HEK293 (cell line): ENCODE measurements around the gene CSTA.
A peak's percentile ranks its signal among the peaks of the same experiment; 100 is the strongest.

ENCODE experiments used
- BCL11A ChIP-seq: fragments of 450-650 bp; formaldehyde crosslinking; IDR thresholded peaks from 2 replicates; pipeline ENCODE4 v1.5.1; 2016; ENCODE audit warnings: low read depth, missing biosample characterization, missing genetic modification characterization
- EGR2 ChIP-seq: fragments of 450-650 bp; formaldehyde crosslinking; IDR thresholded peaks from 2 replicates; pipeline ENCODE4 v1.5.1; 2016; ENCODE audit warnings: low read depth, missing biosample characterization, missing genetic modification characterization
- GFI1B ChIP-seq: fragments of 450-650 bp; formaldehyde crosslinking; IDR thresholded peaks from 2 replicates; pipeline ENCODE4 v1.5.1; 2016; ENCODE audit warnings: missing biosample characterization, missing genetic modification characterization
- IKZF3 ChIP-seq: fragments of 450-650 bp; IDR thresholded peaks from 2 replicates; pipeline ENCODE4 v1.5.0; 2018; ENCODE audit warnings: missing biosample characterization, mild to moderate bottlenecking, missing genetic modification characterization, moderate library complexity
- KLF8 ChIP-seq: fragments of 450-650 bp; formaldehyde crosslinking; IDR thresholded peaks from 2 replicates; pipeline ENCODE4 v1.5.1; 2016; ENCODE audit warnings: missing biosample characterization, missing genetic modification characterization
- ZNF114 ChIP-seq: fragments of 450-650 bp; formaldehyde crosslinking; IDR thresholded peaks from 2 replicates; pipeline ENCODE4 v1.5.0; 2017; ENCODE audit warnings: missing biosample characterization, missing genetic modification characterization
- ZNF16 ChIP-seq: fragments of 450-650 bp; formaldehyde crosslinking; IDR thresholded peaks from 2 replicates; pipeline ENCODE4 v1.5.1; 2016; ENCODE audit warnings: low read depth, missing biosample characterization, missing genetic modification characterization
- ZNF184 ChIP-seq: fragments of 450-650 bp; IDR thresholded peaks from 2 replicates; pipeline ENCODE4 v1.5.1; 2018; ENCODE audit warnings: missing biosample characterization, mild to moderate bottlenecking, missing genetic modification characterization
- ZNF211 ChIP-seq: fragments of 450-650 bp; formaldehyde crosslinking; IDR thresholded peaks from 2 replicates; pipeline ENCODE4 v1.5.1; 2016; ENCODE audit warnings: low read depth, missing biosample characterization, missing genetic modification characterization
- ZNF404 ChIP-seq: fragments of 450-650 bp; formaldehyde crosslinking; IDR thresholded peaks from 2 replicates; pipeline ENCODE4 v1.5.1; 2017; ENCODE audit warnings: missing biosample characterization, missing genetic modification characterization
- ZNF549 ChIP-seq: fragments of 450-650 bp; IDR thresholded peaks from 2 replicates; pipeline ENCODE4 v1.5.1; 2018; ENCODE audit warnings: missing biosample characterization, missing genetic modification characterization, mild to moderate bottlenecking, inconsistent platforms, moderate library complexity
- ZNF664 ChIP-seq: fragments of 450-650 bp; formaldehyde crosslinking; IDR thresholded peaks from 2 replicates; pipeline ENCODE4 v1.5.1; 2016; ENCODE audit warnings: missing biosample characterization, missing genetic modification characterization
- TF ChIP-seq, protein P1 (sequence below): fragments of 450-650 bp; formaldehyde crosslinking; IDR thresholded peaks from 2 replicates; pipeline ENCODE4 v1.5.1; 2016; ENCODE audit warnings: missing biosample characterization, missing genetic modification characterization
- TF ChIP-seq, protein P2 (sequence below): fragments of 450-650 bp; formaldehyde crosslinking; IDR thresholded peaks from 2 replicates; pipeline ENCODE4 v1.5.1; 2016; ENCODE audit warnings: missing biosample characterization, missing genetic modification characterization, borderline replicate concordance
- TF ChIP-seq, protein P3 (sequence below): fragments of 450-650 bp; formaldehyde crosslinking; IDR thresholded peaks from 2 replicates; pipeline ENCODE4 v1.5.1; 2016; ENCODE audit warnings: missing biosample characterization, missing genetic modification characterization
- TF ChIP-seq, protein P4 (sequence below): fragments of 450-650 bp; formaldehyde crosslinking; IDR thresholded peaks from 2 replicates; pipeline ENCODE4 v1.5.1; 2017; ENCODE audit warnings: missing biosample characterization, missing genetic modification characterization
- TF ChIP-seq, protein P5 (sequence below): fragments of 450-650 bp; formaldehyde crosslinking; IDR thresholded peaks from 2 replicates; pipeline ENCODE4 v1.5.1; 2016; ENCODE audit warnings: missing biosample characterization, missing genetic modification characterization
- TF ChIP-seq, protein P6 (sequence below): fragments of 450-650 bp; formaldehyde crosslinking; IDR thresholded peaks from 2 replicates; pipeline ENCODE4 v1.5.1; 2016; ENCODE audit warnings: missing biosample characterization, missing genetic modification characterization

Gene CSTA

DNA sequence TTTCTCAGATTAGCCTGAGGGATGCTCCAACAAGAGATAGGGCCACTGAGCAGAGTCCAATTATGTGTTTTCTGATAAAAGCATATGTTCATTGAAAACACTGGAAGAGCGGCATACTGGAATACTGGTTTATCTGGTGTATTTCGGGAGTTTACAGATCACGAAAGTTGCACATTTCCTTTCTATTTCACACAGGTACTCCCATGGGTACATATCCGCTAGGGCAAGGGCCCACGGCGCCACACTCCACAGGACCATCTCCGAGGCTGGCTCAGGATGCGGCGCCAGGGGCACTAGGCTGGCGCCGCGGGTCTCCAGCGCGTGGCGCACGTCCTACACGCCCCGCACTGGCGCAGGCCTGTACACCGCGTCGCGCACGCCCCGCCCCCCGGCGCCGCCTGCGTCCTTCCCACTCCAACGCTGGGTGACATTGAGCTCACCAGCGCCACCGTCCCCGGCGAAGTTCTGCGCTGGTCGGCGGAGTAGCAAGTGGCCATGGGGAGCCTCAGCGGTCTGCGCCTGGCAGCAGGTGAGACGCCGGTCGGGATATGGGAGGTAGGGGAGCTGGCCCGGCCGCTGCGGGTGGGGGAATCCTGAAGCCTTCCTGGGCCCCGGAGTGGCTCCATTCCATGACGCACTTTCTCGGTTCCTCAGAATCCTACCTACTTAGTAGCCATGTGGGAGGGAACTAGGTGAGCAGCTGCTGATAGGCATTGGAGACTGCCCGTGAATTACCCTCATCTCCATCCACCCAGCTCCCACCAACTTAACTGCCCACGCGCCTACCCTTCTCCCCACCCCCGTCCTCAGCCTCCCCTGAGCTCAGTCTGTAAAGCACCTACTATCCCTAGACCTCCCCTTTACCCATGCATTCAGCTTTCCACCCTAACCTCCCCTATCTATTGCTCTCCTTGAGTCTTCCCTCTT, 59.0 kb downstream of the CSTA start, which contains the start of gene FAM162A (continued):
- TF ChIP-seq ZNF16 (tag by site-specific recombination) (no peak), GFI1B (tag by site-specific recombination) (no peak), ZNF404 (tag by site-specific recombination) (no peak), ZNF549 (tag by site-specific recombination) (no peak), ZNF664 (tag by site-specific recombination) (no peak), IKZF3 (tag by site-specific recombination) (no peak), KLF8 (tag by site-specific recombination) (no peak), ZNF211 (no peak), BCL11A (tag by site-specific recombination) (no peak), ZNF114 (tag by site-specific recombination) (no peak), ZNF184 (tag by site-specific recombination) (no peak), EGR2 (tag by site-specific recombination) (peak; percentile 77)
- TF ChIP-seq, protein P1, sequence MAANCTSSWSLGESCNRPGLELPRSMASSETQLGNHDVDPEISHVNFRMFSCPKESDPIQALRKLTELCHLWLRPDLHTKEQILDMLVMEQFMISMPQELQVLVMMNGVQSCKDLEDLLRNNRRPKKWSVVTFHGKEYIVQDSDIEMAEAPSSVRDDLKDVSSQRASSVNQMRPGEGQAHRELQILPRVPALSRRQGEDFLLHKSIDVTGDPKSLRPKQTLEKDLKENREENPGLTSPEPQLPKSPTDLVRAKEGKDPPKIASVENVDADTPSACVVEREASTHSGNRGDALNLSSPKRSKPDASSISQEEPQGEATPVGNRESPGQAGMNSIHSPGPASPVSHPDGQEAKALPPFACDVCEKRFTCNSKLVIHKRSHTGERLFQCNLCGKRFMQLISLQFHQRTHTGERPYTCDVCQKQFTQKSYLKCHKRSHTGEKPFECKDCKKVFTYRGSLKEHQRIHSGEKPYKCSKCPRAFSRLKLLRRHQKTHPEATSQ (tag by site-specific recombination): 0 out of 2 replicates have a peak, but pooled peaks have one; percentile 60
- TF ChIP-seq, protein P2, sequence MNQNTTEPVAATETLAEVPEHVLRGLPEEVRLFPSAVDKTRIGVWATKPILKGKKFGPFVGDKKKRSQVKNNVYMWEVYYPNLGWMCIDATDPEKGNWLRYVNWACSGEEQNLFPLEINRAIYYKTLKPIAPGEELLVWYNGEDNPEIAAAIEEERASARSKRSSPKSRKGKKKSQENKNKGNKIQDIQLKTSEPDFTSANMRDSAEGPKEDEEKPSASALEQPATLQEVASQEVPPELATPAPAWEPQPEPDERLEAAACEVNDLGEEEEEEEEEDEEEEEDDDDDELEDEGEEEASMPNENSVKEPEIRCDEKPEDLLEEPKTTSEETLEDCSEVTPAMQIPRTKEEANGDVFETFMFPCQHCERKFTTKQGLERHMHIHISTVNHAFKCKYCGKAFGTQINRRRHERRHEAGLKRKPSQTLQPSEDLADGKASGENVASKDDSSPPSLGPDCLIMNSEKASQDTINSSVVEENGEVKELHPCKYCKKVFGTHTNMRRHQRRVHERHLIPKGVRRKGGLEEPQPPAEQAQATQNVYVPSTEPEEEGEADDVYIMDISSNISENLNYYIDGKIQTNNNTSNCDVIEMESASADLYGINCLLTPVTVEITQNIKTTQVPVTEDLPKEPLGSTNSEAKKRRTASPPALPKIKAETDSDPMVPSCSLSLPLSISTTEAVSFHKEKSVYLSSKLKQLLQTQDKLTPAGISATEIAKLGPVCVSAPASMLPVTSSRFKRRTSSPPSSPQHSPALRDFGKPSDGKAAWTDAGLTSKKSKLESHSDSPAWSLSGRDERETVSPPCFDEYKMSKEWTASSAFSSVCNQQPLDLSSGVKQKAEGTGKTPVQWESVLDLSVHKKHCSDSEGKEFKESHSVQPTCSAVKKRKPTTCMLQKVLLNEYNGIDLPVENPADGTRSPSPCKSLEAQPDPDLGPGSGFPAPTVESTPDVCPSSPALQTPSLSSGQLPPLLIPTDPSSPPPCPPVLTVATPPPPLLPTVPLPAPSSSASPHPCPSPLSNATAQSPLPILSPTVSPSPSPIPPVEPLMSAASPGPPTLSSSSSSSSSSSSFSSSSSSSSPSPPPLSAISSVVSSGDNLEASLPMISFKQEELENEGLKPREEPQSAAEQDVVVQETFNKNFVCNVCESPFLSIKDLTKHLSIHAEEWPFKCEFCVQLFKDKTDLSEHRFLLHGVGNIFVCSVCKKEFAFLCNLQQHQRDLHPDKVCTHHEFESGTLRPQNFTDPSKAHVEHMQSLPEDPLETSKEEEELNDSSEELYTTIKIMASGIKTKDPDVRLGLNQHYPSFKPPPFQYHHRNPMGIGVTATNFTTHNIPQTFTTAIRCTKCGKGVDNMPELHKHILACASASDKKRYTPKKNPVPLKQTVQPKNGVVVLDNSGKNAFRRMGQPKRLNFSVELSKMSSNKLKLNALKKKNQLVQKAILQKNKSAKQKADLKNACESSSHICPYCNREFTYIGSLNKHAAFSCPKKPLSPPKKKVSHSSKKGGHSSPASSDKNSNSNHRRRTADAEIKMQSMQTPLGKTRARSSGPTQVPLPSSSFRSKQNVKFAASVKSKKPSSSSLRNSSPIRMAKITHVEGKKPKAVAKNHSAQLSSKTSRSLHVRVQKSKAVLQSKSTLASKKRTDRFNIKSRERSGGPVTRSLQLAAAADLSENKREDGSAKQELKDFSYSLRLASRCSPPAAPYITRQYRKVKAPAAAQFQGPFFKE (tag by site-specific recombination): no peak
- TF ChIP-seq, protein P3, sequence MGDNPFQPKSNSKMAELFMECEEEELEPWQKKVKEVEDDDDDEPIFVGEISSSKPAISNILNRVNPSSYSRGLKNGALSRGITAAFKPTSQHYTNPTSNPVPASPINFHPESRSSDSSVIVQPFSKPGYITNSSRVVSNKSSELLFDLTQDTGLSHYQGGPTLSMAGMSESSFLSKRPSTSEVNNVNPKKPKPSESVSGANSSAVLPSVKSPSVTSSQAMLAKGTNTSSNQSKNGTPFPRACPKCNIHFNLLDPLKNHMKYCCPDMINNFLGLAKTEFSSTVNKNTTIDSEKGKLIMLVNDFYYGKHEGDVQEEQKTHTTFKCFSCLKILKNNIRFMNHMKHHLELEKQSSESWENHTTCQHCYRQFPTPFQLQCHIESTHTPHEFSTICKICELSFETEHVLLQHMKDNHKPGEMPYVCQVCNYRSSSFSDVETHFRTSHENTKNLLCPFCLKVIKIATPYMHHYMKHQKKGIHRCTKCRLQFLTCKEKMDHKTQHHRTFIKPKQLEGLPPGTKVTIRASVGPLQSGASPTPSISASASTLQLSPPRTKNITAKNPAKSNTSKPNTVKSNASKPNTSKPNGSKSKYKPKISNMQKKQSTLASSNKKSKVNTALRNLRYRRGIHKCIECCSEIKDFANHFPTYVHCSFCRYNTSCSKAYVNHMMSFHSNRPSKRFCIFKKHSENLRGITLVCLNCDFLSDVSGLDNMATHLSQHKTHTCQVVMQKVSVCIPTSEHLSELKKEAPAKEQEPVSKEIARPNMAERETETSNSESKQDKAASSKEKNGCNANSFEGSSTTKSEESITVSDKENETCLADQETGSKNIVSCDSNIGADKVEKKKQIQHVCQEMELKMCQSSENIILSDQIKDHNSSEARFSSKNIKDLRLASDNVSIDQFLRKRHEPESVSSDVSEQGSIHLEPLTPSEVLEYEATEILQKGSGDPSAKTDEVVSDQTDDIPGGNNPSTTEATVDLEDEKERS (tag by site-specific recombination): no peak
- TF ChIP-seq, protein P4, sequence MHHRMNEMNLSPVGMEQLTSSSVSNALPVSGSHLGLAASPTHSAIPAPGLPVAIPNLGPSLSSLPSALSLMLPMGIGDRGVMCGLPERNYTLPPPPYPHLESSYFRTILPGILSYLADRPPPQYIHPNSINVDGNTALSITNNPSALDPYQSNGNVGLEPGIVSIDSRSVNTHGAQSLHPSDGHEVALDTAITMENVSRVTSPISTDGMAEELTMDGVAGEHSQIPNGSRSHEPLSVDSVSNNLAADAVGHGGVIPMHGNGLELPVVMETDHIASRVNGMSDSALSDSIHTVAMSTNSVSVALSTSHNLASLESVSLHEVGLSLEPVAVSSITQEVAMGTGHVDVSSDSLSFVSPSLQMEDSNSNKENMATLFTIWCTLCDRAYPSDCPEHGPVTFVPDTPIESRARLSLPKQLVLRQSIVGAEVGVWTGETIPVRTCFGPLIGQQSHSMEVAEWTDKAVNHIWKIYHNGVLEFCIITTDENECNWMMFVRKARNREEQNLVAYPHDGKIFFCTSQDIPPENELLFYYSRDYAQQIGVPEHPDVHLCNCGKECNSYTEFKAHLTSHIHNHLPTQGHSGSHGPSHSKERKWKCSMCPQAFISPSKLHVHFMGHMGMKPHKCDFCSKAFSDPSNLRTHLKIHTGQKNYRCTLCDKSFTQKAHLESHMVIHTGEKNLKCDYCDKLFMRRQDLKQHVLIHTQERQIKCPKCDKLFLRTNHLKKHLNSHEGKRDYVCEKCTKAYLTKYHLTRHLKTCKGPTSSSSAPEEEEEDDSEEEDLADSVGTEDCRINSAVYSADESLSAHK (tag by site-specific recombination): no peak
- TF ChIP-seq, protein P5, sequence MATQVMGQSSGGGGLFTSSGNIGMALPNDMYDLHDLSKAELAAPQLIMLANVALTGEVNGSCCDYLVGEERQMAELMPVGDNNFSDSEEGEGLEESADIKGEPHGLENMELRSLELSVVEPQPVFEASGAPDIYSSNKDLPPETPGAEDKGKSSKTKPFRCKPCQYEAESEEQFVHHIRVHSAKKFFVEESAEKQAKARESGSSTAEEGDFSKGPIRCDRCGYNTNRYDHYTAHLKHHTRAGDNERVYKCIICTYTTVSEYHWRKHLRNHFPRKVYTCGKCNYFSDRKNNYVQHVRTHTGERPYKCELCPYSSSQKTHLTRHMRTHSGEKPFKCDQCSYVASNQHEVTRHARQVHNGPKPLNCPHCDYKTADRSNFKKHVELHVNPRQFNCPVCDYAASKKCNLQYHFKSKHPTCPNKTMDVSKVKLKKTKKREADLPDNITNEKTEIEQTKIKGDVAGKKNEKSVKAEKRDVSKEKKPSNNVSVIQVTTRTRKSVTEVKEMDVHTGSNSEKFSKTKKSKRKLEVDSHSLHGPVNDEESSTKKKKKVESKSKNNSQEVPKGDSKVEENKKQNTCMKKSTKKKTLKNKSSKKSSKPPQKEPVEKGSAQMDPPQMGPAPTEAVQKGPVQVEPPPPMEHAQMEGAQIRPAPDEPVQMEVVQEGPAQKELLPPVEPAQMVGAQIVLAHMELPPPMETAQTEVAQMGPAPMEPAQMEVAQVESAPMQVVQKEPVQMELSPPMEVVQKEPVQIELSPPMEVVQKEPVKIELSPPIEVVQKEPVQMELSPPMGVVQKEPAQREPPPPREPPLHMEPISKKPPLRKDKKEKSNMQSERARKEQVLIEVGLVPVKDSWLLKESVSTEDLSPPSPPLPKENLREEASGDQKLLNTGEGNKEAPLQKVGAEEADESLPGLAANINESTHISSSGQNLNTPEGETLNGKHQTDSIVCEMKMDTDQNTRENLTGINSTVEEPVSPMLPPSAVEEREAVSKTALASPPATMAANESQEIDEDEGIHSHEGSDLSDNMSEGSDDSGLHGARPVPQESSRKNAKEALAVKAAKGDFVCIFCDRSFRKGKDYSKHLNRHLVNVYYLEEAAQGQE (tag by site-specific recombination): no peak
- TF ChIP-seq, protein P6, sequence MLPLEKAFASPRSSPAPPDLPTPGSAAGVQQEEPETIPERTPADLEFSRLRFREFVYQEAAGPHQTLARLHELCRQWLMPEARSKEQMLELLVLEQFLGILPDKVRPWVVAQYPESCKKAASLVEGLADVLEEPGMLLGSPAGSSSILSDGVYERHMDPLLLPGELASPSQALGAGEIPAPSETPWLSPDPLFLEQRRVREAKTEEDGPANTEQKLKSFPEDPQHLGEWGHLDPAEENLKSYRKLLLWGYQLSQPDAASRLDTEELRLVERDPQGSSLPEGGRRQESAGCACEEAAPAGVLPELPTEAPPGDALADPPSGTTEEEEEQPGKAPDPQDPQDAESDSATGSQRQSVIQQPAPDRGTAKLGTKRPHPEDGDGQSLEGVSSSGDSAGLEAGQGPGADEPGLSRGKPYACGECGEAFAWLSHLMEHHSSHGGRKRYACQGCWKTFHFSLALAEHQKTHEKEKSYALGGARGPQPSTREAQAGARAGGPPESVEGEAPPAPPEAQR: no peak
